NCI-H2029 treated with DMSO at 0.1 percent for 48 hours (cell line): ENCODE data around the gene FERD3L.
"Not testable (repeated sequence)": the region's sequence is repeated elsewhere in the genome, so short reads cannot be mapped to it uniquely, and the experiment has no call there.

Experiments used
- DNase-seq: peaks from one replicate; lab custom pipeline; 2025; lab: John Stamatoyannopoulos, UW

FERD3L gene, protein sequence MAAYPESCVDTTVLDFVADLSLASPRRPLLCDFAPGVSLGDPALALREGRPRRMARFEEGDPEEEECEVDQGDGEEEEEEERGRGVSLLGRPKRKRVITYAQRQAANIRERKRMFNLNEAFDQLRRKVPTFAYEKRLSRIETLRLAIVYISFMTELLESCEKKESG

DNA sequence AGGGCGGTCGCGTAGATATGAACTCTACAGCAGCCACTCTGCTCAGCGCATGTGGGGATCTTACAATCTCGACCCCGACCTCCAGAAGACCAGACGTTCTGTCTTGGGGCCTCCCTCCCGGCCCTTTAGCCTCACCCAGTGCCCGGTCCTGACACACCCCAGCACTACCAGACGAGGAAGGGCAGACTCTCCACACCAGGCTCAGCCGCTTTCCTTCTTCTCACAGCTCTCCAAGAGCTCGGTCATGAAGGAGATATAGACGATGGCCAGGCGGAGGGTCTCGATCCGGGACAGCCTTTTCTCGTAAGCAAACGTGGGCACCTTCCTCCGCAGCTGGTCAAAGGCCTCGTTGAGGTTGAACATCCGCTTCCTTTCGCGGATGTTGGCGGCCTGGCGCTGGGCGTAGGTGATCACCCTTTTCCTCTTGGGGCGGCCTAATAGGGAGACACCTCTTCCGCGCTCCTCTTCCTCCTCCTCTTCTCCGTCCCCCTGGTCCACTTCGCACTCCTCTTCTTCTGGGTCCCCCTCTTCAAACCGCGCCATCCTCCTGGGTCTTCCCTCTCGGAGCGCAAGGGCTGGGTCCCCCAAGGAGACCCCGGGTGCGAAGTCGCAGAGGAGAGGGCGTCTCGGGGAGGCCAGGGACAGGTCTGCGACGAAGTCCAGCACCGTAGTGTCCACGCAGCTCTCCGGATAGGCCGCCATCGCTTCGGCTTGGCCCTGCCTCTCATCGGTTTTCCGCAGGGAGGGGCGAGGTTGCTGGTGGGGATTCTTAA lies at the start of gene FERD3L:
Gene FERD3L (minus strand): TSS at position 761 of the 773 bp plus-strand sequence. CDS start 59 bp downstream, at position 702.
- DNase-seq, result no peak

DNA sequence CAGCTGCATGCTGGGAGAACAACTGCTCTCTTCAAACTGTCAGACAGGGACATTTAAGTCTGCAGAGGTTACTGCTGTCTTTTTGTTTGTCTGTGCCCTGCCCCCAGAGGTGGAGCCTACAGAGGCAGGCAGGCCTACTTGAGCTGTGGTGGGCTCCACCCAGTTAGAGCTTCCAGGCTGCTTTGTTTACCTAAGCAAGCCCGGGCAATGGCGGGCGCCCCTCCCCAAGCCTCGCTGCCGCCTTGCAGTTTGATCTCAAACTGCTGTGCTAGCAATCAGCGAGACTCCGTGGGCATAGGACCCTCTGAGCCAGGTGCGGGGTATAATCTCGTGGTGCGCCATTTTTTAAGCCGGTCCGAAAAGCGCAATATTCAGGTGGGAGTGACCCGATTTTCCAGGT lies 49.2 kb upstream of the FERD3L start:
- not testable (repeated sequence) for DNase-seq

DNA sequence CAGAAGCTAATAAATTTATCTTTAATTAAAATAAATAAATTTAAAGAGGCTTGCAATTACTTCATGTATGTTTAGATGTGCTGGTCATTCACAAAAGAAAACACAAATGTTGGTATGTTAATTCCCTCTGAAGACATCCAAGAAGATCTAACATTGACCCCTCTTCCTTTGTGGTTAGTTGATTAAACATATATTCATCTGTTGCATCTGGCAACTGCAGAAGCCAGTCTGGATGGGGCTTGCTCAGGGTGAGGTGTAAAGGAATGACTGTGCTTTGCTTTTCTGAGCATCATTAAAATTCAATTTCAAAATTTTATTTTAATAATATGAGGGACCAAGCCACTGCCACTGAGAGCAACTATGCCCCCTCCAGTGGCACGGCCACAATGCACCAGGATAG lies 36.4 kb upstream of the FERD3L start:
- DNase-seq, result no peak

DNA sequence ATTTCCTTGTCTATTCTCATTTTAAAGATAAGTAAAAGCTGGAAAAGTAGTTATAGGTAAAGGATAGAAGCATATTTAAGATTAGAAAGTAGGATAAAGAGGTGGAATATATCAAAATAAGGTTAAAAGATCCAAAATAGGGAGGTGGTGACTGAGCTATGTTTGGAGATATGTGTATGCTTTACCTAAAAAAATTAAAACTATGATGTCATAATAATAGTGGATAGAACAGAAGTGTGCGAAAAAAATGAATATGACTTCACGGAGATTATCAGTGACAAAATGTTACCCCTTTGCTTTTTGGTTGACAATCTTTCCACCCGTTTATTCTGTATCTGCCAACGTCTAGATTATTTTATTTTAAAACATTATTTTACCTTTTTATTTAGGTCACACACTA lies 33.4 kb upstream of the FERD3L start:
- DNase-seq, result no peak

DNA sequence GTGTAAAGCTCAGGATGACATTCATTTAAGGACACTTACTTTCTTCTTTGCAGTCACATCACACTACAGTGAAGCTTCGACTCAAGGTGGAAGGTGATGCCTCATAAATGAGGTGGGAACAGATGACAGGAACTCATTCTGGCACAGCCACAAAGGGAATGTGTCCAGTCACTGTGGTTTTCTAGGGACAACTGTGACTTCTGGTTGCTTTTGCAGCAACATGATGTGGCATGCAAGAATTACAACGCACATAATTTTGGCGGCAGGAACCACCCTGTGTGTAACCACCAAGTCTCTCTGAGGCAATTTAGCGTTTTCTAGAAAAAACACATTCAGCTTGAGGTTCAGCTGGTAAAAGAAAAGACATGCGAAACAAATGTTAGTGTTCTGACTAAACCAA lies 32.0 kb upstream of the FERD3L start:
- no peak for DNase-seq

DNA sequence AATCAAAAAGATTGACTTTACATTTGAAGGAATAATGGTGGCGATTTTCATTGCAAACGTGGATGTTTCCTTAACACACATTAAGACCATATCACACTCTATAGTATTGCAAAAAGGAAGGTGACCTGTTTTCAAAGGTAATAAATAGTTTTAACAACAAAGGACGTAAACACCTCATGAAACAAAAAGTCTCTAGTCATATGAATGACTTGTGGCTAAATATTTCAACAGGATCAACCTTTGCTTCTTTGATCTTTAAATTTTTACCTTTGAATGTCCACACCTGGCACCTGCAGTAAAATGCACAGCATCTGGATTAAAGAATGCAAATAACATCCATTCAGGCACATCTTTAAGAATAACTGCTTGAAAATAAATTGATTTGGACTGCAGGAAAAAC lies 30.0 kb upstream of the FERD3L start:
- no peak for DNase-seq

DNA sequence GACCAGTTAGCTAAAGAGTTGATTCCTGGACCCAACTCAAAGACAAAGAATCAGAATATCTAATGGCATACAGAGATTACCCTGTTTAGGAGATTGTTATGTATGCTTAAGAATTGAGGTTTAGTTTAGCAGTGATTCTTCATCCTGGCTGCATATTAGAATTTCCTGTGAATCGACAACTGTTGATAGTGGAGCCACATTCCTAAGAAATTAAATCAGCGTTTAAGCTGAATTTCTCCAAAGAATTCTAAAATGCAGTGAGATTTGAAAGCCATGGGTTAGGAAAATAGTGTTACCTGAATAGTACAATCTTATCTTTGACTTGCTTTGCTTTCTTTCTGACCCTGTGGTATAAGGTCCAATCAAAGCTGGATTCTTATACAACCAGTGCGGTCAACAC lies 16.4 kb upstream of the FERD3L start:
- DNase-seq, result no peak

DNA sequence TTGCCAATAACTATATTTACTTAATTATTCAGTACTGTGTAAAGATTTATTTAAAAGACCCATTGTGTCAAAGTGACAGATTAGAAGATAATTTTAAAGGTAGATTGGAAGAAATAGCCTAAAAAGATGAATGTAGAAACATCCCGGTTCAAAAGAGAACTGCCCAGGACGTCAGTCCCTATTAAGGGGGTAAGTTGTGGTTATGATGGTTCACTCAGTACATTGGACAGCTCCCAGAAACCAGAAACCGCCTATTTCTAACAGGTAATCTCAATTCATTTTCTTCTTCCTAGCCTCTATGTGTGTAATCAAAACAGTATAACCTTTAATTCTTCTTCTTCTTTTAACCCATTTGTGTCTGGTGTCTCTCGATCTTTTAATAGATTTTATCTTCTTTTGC lies 1.5 kb upstream of the FERD3L start:
- DNase-seq, result no peak

DNA sequence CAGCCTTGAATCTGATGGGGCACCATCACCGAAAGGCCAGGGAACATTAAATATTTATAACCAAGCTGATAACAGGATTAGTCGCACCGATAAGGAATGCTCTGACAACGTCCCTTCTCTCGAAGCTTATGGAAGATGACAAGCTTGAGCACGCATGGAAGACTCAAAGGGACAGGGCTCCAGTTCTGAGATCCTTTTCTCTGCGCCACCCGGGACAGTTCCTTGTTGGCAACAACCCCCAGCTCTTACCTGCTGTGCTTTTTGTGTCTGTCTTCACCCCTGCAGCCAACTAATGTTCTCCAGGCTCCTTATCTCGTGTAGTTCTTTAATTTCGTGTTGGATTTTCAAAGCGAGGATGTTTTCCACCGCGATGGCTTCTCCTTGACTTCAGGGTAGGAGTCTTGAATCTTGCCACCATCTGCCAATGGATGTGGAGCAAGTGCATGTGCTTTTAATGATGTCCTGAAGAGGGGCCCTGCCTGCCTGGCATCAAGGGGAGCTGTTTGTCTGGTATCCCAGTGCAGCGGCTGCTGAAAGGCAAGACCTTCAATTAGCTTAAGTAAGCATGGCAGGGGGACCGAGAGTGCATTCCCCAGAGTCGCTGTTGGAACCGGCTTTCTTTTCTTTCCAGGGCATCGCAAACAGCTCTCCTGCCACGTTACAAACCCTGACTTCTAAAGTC lies 354 bp upstream of the FERD3L start:
- no peak for DNase-seq

DNA sequence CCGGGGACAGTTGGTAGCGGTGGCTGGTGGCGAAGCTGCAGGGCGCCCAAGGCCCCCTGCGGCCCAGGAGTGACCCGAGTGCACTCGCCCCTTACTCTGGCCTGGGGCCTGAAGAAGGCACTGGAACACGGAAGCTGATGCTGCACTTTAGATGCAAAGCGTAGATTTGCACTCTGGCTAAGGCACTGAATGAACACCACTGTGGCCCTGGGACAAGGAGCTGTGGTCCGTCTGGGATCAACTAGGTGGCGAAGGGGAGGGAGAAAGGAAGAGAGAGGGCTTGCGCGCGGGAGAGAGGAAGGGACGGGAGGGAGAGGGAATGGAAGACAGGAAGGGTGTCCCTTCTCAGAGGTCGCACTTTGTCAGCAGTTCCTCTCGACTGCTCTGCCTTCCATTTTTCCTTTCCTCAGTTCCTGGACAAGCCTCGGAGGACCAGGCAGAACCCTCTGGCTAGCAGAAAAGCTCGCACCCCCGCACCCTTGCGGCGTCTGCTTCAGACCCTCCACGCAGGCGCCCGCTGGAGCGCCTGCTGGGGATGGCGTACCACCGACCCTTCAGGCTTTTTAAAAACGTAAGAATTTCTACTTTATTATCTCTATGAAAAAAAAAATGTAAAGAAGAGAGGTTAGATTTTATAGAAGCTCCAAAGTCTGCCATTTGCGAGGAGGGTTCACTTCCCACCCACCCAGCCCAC lies 1.2 kb downstream of the FERD3L start:
- no peak for DNase-seq

DNA sequence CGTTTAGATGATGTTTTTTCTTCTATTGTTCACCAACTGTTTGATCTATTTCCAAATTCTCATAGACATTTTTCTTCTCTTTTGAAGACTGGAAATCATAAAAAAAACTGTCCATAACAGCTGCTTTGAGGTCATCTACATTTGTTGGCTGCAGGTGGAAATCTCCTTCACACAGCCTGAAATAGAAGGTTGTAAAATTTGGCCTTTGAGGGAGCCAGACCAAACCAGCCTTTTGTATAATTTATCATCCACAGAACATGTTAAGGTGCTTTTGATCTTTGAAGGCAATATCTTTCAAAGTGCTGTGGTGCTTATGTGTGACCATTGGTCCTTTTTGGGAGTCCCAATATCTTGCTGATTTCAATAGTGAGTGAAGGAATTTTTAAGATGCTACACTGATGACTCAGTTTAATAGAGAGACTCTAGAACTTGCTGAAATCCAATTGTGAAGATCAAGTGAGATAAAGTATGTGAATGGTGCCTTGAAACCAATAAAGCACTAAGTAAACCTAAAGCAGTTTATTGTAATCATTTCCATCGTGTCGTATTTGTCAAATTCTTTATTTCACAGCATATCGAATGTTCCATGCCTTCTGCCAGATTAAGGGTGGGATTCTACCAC lies 5.4 kb downstream of the FERD3L start:
- no peak for DNase-seq

DNA sequence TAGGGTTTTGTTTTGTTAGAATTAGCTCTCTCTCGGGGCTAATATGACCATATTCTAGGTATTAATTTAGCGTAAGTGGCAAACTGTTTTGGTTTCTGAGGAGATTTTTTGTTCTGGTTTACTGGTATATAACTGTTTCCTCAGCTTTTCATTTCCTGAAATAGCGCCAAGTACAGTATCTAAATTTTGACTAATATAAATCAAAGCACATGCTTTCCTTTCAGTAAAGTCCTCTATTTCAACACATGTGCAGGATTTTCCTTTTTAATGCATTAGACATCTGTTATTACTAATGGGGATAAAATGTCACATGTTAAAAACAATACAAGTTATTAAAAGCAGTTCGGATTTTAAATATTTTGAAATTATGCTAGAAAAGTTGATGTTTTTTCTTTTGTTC lies 11.3 kb downstream of the FERD3L start:
- no peak for DNase-seq

DNA sequence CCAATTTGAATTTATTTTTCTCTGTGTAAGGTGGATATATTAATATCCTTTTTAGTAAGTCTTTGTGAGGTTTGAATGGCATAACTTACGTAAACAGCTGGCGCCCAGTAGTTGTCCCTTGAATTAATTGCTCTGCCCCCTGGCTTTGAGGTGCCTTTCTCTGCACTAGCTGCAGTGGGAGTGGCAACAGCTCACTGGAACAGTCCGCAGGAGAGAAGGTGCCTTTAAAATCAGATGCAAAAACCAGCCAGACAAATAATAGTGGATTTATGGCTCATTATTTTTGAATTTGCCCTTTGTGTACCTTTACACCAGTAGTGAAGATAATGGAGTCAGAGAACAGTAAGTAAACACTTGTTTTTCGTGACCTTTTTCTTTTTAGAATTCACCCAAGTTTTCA lies 11.8 kb downstream of the FERD3L start:
- no peak for DNase-seq

DNA sequence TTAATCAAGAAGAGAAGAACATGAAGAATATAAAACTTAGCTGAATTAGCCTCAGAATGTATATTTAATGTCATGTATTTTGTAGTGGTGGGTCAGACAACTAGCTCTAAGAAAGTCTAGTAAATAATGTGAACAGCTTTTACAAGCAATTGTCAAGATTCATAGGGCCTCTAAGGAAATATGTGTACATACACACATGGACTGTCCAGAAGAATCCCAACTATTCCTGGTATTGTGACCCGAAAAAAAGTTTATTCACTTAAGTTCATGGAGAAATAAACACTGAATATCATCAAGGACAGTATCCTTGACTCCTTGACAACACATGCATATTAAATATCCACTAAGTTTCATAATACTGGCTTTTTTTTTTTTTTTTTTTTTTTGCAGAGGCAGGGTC lies 16.4 kb downstream of the FERD3L start:
- DNase-seq, result no peak

DNA sequence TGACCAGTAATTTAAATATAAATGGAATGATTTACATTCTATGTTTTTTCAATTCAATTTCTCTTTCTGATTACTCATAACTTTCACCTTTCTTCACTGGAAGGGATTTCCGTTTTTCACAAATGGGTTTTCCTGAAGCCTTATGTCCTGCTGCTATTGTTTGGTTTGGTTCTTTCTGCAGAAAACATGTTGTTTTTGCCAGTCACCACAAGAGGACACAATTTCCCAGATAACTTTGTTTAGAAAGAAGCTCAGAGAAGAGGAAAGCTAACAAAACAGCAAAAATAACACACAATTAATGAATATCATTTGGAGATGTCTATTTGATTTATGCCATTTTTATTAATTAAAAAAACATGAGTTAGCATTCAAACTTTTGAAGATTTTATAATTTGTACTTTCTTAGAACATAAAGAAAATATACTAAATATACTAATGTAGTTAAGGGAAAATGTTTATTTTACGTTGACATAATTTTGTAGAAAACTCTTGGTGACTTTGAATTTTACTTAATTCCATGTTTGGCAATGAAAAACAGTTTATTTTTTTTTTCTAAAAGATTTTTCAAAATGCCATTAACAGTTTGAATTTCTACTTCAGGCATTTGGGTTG lies 23.1 kb downstream of the FERD3L start:
- no peak for DNase-seq

DNA sequence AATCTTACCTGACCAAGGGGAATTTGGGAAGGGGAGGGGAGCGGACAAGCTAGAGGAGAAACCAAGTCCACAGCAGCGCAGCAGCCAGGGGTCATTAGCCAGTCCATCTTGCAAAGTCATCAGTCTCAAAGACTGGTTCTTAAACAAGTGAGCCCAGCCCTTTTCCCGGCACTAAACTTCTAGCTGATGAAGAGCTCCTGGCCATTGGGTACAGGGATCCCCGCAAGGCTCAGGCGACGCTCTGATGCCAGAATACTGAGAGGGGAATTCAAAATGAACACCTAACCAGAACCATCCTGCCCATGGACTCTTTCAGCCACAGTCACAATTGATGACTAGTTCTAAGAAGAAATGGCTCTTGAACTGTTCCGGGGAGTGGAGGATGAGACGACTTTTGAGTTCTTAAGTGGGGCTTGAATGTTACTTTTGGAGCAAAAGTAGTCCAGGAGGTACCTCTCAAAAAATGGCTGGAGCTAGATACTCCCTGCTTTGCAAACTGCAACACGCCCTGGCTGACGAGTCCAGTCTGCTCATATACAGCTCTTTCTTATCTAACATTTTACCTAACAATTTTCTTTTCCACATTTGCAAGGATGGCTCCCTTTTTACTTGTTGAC lies 25.2 kb downstream of the FERD3L start:
- DNase-seq, result no peak

DNA sequence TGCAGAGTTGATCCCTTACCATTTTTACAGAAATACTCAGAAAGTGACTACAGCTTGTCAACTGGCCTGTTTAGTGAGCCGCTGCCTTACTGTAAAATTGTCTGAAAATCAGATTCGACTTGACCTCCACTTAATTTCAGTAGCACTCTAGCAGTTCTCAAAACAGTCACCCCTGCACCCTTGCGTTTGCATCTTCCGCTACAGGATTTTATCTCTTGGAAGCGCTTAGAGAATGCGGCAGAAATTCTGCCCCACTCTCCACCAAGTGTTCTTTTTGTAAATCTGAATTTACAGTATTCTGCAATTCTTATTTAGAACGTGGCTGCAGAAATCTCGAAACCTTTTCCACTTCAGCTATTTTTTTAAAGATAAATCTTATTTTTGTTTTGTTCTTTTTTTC lies 25.8 kb downstream of the FERD3L start:
- no peak for DNase-seq

DNA sequence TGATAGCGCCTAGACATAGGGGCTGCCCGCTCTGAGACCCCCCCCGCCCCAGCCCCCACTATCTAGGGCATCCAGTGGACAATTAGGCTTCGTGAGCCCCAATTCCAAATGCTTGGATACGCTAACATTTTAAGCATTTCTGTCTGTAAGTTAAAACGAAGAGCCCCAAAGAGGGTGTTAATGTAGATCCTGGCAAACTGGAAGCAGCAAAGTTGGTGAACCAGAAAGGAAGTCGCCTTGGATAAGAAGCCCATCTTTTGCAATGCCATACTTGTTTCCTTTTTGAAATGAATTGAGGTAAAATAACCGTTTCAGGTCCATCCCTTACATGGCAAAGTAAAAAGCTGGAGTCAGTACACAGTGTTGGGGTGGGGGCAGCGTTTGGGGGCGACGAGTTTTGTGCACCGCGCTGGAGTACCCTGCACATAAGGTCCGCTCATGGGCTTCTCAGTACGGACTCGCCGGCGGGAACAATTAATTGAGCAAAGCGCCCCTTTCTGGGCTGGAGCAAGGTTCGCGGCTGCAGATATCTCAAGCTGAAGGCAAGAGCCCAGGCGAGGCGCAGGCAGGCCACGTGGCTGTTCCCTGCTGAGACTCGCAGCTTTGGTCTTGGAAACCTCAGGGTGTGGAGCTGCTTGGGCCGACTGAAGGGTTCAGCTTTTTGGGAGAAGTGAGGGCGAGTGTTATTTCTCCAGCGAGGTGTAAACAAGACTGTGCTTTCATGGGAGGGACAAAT lies 26.4 kb downstream of the FERD3L start:
- DNase-seq, result no peak

DNA sequence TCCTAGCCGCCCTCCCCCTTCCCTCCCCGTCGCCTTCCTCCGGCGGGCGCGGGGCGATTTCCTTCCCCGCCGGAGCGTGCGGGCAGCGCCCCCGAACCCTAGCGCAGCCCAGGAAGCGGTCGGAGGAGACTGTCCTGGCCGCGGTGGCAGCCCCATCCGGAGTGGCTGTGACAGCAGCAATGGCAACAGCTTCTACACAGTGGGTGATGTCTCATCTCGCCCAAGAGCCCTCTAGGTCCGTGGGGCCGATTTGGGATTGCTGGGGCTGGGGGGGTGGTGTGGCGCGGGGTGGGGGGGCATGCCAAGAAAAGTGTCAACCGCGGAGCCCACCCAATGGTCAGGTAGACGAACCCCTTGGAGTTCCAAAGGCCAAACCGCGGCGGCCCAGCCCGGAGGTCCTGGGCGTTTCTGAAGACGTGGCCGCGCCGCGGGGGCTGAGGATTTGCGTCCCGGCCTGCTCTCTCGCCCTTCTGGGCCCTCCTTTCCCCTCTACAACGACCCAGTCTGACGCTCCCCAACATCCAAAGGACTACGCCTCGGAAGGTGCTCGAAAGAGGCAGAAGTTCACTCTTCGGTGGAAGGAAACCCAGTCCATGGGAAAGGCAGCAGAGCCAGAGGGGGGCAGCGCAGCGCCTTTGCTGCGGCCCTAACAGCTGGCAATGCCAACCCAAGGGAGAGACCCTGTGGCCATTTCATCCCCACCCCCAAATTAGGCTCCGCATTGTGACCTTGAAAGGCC lies 27.2 kb downstream of the FERD3L start:
- DNase-seq, result no peak
